GM23248 (cell line): Measurements from ENCODE around the gene PTCSC3. TPM values are rescaled to one million over a fixed set of nuclear protein-coding genes. Genes with fewer than 3 reads are reported as not detected.
A peak's percentile ranks its signal among the peaks of the same experiment; 100 is the strongest.
"Not testable (repeated sequence)": the region's sequence is repeated elsewhere in the genome, so short reads cannot be mapped to it uniquely, and the experiment has no call there.

Source experiments
- DNase-seq: peaks from one replicate; pipeline ENCODE4 v3.0.0-alpha.2; 2015
- H2AFZ ChIP-seq: fragments of 200-600 bp; sonication (generic); 2 replicates; pipeline ENCODE4 v1.6.1; 2016; ENCODE audit warnings: antibody characterized with exemption
- H3F3A ChIP-seq: fragments of 200-600 bp; sonication (generic); 2 replicates; pipeline ENCODE4 v1.6.1; 2016; ENCODE audit warnings: mild to moderate bottlenecking, antibody characterized with exemption, mixed run types; ENCODE audit not compliant: insufficient read depth
- H3K27ac ChIP-seq: fragments of 200-600 bp; sonication (generic); 2 replicates; pipeline ENCODE4 v1.5.1; 2016; ENCODE audit warnings: mild to moderate bottlenecking
- H3K27me3 ChIP-seq: fragments of 200-600 bp; sonication (generic); replicated peaks from 2 replicates; pipeline ENCODE4 v1.6.1; 2016; ENCODE audit warnings: mild to moderate bottlenecking; ENCODE audit not compliant: insufficient read depth
- H3K36me3 ChIP-seq: fragments of 200-600 bp; sonication (generic); 2 replicates; pipeline ENCODE4 v1.6.1; 2016; ENCODE audit warnings: low read depth, mild to moderate bottlenecking
- H3K4me1 ChIP-seq: fragments of 200-600 bp; sonication (generic); 2 replicates; pipeline ENCODE4 v1.6.1; 2016; ENCODE audit warnings: mild to moderate bottlenecking; ENCODE audit not compliant: insufficient read depth
- H3K4me2 ChIP-seq: fragments of 200-600 bp; sonication (generic); one replicate; pipeline ENCODE4 v1.6.1; 2016; ENCODE audit warnings: mild to moderate bottlenecking; ENCODE audit not compliant: unreplicated experiment
- H3K4me3 ChIP-seq: fragments of 200-600 bp; sonication (generic); 2 replicates; pipeline ENCODE4 v1.5.1; 2016; ENCODE audit warnings: mild to moderate bottlenecking
- H3K79me2 ChIP-seq: fragments of 200-600 bp; sonication (generic); 2 replicates; pipeline ENCODE4 v1.6.1; 2016; ENCODE audit warnings: mild to moderate bottlenecking; ENCODE audit not compliant: insufficient read depth
- H3K9ac ChIP-seq: fragments of 200-600 bp; sonication (generic); 2 replicates; pipeline ENCODE4 v1.6.1; 2016; ENCODE audit warnings: mild to moderate bottlenecking
- H3K9me2 ChIP-seq: fragments of 200-600 bp; sonication (generic); 2 replicates; pipeline ENCODE4 v1.6.1; 2016; ENCODE audit warnings: mixed run types, mild to moderate bottlenecking, moderate library complexity; ENCODE audit not compliant: insufficient read depth
- H3K9me3 ChIP-seq: fragments of 200-600 bp; sonication (generic); one replicate; pipeline ENCODE4 v1.6.1; 2017; ENCODE audit warnings: low read depth
- H4K20me1 ChIP-seq: fragments of 200-600 bp; sonication (generic); 2 replicates; pipeline ENCODE4 v1.6.0; 2016; ENCODE audit not compliant: insufficient read depth
- EZH2 ChIP-seq: fragments of 200-600 bp; sonication (generic); IDR thresholded peaks from 2 replicates; pipeline ENCODE4 v1.6.1; 2018; ENCODE audit warnings: antibody characterized with exemption, mild to moderate bottlenecking; ENCODE audit not compliant: insufficient read depth, poor library complexity, severe bottlenecking
- EZH2phosphoT487 ChIP-seq: fragments of 200-600 bp; sonication (generic); IDR thresholded peaks from 2 replicates; pipeline ENCODE4 v1.6.1; 2018; ENCODE audit warnings: antibody characterized with exemption, moderate library complexity, mild to moderate bottlenecking, low read depth; ENCODE audit not compliant: insufficient read depth
- WGBS, 2 experiments: methylation state at CpG; one replicate each; pipeline ENCODE4 v1.1.6; 2015 to 2017; ENCODE audit warnings: low lambda C conversion rate in 2 of 2, low coverage in 1 of 2; ENCODE audit errors: missing lambda C conversion rate in 2 of 2; 5-methylcytosine and 5-hydroxymethylcytosine counted together
- in situ Hi-C: fragments of 300-500 bp; cut with MboI; formaldehyde crosslinking; loops from 2 replicates; pipeline ENCODE4 v1.15.0; 2020
- polyA plus RNA-seq: library from polyadenylated mRNA; unstranded; fragments of >200 nt; fragmentation: Nextera tagmentation; extraction: Ambion mirVana; gene quantifications from 2 replicates; pipeline ENCODE4 v1.2.1, GENCODE V29; 2016
- total RNA-seq: library from RNA; depleted of rRNA; stranded (reverse); fragments of >200 nt; shearing (Covaris generic); gene quantifications from 2 replicates; pipeline ENCODE4 v1.2.3, GENCODE V29; 2014

Gene PTCSC3
- total and polyA plus RNA-seq, 2 experiments from 2014 or later: not detected

GRCh38 chr14:36113341-36113740 is 63.2 kb downstream of the PTCSC3 start:
- no peak overlapping the region for H3K9ac ChIP-seq
- H3K9me2 ChIP-seq: no peaks in the 10 kb centered on the region
- H2AFZ ChIP-seq: no peak overlapping the region
- no peak for DNase-seq
- no peaks in the 10 kb centered on the region for H3K79me2 ChIP-seq
- no peaks in the 10 kb centered on the region for H3K36me3 ChIP-seq
- WGBS, 2 experiments: 46 to 48% methylated on average over 4 of the region's 4 CpGs
- no peak overlapping the region for H3K4me3 ChIP-seq
- no peak overlapping the region for H3K27ac ChIP-seq
- in situ Hi-C loops: no loop called here
- no peaks in the 10 kb centered on the region for H3K4me1 ChIP-seq
- no peaks in the 10 kb centered on the region for H3K9me3 ChIP-seq
- H3K4me2 ChIP-seq: no peak overlapping the region
- H3K27me3 ChIP-seq: peaks cover 33% of the 10 kb centered on the region
- TF ChIP-seq EZH2phosphoT487: no peak
- TF ChIP-seq EZH2: no peak
- H4K20me1 ChIP-seq: no peaks in the 10 kb centered on the region
- no peaks in the 10 kb centered on the region for H3F3A ChIP-seq

- Histone ChIP-seq H4K20me1 (no peaks in the 10 kb centered on the region), H3K4me1 (no peaks in the 10 kb centered on the region), H3K9ac (no peak overlapping the region), H3K9me3 (no peaks in the 10 kb centered on the region), H3K4me2 (no peak overlapping the region), H3K4me3 (no peak overlapping the region), H3F3A (no peaks in the 10 kb centered on the region), H3K36me3 (no peaks in the 10 kb centered on the region), H3K27ac (no peak overlapping the region), H3K27me3 (peaks cover 39% of the 10 kb centered on the region), H3K9me2 (no peaks in the 10 kb centered on the region), H2AFZ (no peak overlapping the region), H3K79me2 (no peaks in the 10 kb centered on the region)
- DNase-seq: no peak
- in situ Hi-C loops: no loop called here
- TF ChIP-seq EZH2phosphoT487: no peak
- 23 to 29% methylated on average over 3 of the region's 3 CpGs for WGBS, 2 experiments
These were observed 64.5 kb downstream of the PTCSC3 start for GRCh38 chr14:36111822-36112583.

GRCh38 chr14:36105401-36105800 is 71.1 kb downstream of the PTCSC3 start:
- H3K4me3 ChIP-seq: no peak overlapping the region
- H3K79me2 ChIP-seq: no peaks in the 10 kb centered on the region
- in situ Hi-C loops: no loop called here
- H3K4me2 ChIP-seq: no peak overlapping the region
- H3K9ac ChIP-seq: no peak overlapping the region
- no peak overlapping the region for H3K27ac ChIP-seq
- no peaks in the 10 kb centered on the region for H4K20me1 ChIP-seq
- DNase-seq: peak; percentile 8
- no peaks in the 10 kb centered on the region for H3K9me3 ChIP-seq
- no peaks in the 10 kb centered on the region for H3K36me3 ChIP-seq
- no peak for TF ChIP-seq EZH2phosphoT487
- TF ChIP-seq EZH2: no peak
- WGBS, 2 experiments: 0% methylated on average over 1 of the region's 1 CpG
- H3K27me3 ChIP-seq: peaks cover 25% of the 10 kb centered on the region
- H2AFZ ChIP-seq: no peak overlapping the region
- no peaks in the 10 kb centered on the region for H3K4me1 ChIP-seq
- no peaks in the 10 kb centered on the region for H3F3A ChIP-seq
- no peaks in the 10 kb centered on the region for H3K9me2 ChIP-seq

GRCh38 chr14:36104258-36104657 is 72.3 kb downstream of the PTCSC3 start:
- H3K4me1 ChIP-seq, H3K9me3 ChIP-seq, H3K36me3 ChIP-seq, H2AFZ ChIP-seq, H3K9ac ChIP-seq, DNase-seq, H3K4me2 ChIP-seq, H3K79me2 ChIP-seq, in situ Hi-C loops, H3K9me2 ChIP-seq, H4K20me1 ChIP-seq, H3K4me3 ChIP-seq, H3F3A ChIP-seq, H3K27ac ChIP-seq: not testable (repeated sequence)
- peaks cover 15% of the 10 kb centered on the region for H3K27me3 ChIP-seq
- WGBS, 2 experiments: 56 to 59% methylated on average over 7 of the region's 7 CpGs

- Histone ChIP-seq H3K27ac (no peak overlapping the region), H3K79me2 (no peaks in the 10 kb centered on the region), H3K36me3 (no peaks in the 10 kb centered on the region), H2AFZ (no peak overlapping the region), H3K4me3 (no peak overlapping the region), H3K4me2 (no peak overlapping the region), H3K9me3 (no peaks in the 10 kb centered on the region), H4K20me1 (no peaks in the 10 kb centered on the region), H3F3A (peaks cover 4% of the 10 kb centered on the region; the same call in 1 of the 2 replicates), H3K4me1 (peaks cover 10% of the 10 kb centered on the region), H3K9ac (no peak overlapping the region), H3K27me3 (no peaks in the 10 kb centered on the region), H3K9me2 (no peaks in the 10 kb centered on the region)
- TF ChIP-seq EZH2phosphoT487: no peak
- no peak for TF ChIP-seq EZH2
- in situ Hi-C loops: no loop called here
- 80 to 84% methylated on average over 4 of the region's 4 CpGs for WGBS, 2 experiments
- no peak for DNase-seq
These were observed 76.9 kb downstream of the PTCSC3 start for GRCh38 chr14:36099619-36100018.
